GM19324 (cell line): ENCODE measurements around the gene MYT1.

Source experiments
- ATAC-seq: cut with Tn5 transposase; IDR thresholded peaks from one replicate; pipeline ENCODE4 v1.9.1; 2021; ENCODE audit warnings: mild to moderate bottlenecking, moderate library complexity; ENCODE audit not compliant: unreplicated experiment, low FRiP score

The MYT1 gene

DNA sequence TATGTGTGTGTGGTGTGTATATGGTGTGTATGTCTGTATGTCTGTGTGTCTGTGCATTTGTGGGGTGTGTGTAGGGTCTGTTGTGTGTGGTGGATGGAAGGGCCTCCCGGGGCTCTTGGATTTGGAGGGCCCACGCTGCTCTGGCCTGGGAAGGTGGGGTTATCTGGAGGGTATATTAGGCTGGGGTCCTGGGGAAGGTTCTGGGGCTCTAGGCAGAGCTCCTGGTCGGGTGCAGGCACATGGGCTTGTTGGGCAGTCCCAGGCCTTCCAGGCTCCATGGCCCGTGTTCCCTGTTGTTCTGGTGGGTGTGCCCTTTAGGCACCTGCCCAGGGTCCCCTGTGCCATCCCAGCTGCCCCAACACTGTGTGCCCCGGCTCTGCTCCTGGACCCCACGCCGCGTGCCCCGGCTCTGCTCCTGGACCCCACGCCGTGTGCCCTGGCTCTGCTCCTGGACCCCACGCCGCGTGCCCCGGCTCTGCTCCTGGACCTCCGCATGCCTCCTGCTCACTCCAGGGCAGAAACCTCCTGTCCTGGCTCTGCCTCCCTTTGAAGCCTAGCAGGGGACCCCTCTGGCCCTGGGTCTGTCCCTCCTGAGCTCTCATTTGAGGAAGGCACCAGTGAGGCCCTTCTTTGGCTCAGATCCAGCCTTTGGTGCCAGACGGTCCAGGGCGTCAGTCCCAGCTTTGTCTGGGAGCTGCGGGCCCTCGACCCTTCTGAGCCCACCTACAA, 10.2 kb upstream of the MYT1 start:
- ATAC-seq = no peak

DNA sequence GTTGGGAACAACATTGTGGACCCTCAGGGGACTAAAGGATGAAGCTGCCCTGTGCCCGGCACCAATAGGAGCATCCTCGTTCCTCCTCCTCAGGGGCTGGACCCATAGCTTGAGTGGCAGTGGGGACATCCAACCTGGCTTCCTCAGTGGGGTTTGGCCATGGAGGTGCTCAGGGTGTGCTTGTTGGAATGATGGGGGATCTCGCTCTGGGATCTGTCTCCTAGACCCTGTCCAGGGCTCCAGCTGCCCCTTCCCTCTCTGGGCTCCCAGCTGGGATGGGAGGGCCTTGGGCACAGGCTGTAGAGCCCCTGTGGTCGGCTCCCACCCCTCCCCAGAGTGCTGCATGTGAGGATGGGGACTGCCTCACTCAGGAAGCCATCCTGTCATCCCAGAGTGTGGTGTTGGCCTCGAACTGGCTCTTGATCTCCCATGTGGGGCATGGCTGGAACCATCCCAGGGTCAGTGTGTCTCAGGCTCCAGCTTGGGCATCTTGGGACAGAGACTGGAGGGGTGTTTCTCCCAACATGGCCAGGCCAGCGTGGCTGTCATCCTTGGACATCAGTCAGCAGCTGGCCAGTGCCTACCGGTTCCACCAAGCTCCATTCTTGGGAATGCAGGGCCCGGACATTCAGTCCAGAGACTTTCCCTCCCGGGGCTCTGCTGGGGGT, 9.5 kb upstream of the MYT1 start:
- no peak for ATAC-seq

- no peak for ATAC-seq
Observed at GRCh38 chr20:64155258-64156135, 8.8 kb upstream of the MYT1 start.

- ATAC-seq = no peak
Observed at GRCh38 chr20:64156136-64156885, 7.9 kb upstream of the MYT1 start.

DNA sequence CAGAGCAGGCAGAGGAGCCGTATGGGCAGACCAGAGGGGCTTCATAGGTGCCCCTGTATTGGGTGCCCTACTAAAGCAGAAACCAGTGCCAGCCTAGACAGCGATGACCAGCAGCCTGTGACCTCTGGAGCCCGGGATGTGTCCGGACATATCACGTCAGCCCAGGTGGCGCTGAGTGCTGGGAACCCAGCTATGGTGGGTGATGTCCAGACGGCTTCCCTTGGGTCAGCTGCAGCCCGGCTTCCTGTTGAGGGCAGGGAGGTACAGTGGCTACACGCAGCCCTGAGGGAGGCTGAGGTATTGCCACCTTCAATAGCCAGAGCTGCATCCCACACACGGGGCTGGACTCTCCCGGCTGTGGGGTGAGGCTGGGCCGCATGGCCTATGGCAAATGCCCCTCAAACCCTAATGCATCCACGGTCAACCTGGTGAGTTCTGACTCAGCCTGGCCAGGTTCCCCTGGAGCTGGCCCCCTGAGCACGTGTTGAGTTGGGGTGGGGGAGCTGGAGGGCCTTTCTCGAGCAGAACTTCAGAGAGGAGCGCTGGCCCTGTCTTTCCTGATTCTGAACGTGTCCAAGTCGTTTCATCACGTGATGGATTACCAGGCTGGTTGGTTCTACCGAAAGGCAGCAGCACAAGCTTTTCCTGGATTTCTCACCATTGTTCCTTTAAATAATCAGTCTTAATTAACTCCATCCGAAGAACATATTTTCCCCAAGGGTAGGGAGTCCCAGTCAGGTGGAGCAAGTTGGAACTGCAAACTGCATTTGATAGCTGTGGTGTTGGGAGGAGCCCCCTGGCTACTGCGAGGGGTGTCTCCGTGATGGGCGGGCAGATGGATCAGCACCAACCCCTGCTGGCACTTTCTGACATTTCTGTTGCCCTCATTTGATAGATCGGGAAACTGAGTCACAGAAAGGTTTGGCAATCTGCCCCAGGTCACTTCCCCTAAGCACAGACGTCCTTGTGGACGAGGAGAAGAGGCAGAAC, 7.1 kb upstream of the MYT1 start:
- no peak for ATAC-seq

DNA sequence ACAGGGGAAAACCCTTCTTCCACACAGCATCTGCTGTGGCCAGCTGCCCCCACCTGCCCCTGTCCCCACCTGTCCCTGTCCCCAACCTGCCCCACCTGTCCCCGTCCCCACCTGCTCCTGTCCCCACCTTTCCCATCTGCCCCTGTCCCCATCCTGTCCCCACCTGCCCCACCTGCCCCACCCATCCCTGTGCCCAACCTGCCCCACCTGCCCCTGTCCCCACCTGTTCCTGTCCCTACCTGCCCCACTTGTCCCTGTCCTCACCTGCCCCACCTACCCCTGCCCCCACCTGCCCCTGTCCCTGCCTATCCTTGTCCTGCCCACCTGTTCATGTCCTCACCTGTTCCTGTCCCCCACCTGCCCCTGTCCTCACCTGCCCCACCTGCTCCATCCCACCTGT, 6.4 kb upstream of the MYT1 start:
- no peak for ATAC-seq

- no peak for ATAC-seq
Observed at GRCh38 chr20:64158346-64159285, 5.6 kb upstream of the MYT1 start.

DNA sequence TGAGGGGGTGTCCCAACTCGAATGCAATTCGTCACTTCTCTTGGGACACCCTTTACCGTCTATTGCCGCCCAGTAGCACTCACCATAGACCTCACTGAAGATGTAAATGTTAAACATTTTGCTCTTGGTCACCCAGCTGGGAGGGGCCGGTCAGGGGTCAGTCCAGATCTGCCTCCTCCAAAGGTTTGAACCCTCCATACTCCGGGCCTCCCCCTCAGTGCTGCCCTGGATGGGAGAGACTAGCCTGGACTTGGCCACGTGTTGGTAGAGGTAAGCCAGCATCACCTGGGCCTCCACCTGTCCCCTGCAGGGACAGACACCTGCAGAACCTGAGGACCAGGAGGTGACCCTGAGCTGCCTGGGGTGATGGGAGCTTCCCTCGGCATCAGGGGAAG, 5.0 kb upstream of the MYT1 start:
- no peak for ATAC-seq

- ATAC-seq = no peak
Observed at GRCh38 chr20:64159711-64160110, 4.5 kb upstream of the MYT1 start.

- ATAC-seq = no peak
Observed at GRCh38 chr20:64160118-64160517, 4.1 kb upstream of the MYT1 start.

DNA sequence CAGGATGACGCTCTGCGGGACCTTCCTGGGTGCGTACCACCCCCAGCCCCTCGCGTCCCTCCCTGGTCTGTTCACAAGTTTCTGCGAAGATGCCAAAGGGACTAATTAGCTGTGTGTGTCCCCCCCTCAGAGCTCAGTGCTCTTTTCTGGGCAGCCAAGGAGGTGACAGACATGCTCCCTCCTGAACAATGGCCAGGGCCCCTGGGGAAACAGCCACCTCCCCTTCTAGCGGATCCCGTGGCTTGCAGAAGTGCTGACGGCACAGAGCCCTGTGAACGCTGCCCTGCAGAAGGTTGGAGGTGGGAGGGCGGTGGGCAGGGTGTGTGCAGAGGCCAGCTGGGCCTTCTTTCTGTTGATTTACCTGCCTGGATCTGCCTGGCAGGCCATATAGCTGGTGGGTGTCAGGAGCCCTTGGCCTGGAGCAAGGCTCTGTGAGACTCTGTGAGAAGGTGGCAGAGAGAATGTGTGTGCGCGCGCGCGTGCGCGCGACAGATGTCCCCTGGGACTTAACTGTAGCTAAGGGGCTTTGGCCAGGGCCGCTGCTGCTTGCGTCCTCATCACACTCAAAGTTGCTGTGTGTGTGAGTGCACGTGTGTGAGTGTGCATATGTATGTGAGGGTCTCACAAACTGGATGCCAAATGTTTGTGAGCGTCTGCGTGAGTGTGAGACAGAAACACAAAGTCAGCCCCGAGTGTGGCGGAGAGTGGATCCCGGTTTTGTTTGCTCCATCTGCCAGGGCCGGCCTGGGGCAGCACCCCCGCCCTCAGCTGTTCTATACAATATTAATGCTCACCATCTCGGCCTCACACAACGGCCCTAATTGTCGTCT, 3.5 kb upstream of the MYT1 start:
- ATAC-seq = no peak

DNA sequence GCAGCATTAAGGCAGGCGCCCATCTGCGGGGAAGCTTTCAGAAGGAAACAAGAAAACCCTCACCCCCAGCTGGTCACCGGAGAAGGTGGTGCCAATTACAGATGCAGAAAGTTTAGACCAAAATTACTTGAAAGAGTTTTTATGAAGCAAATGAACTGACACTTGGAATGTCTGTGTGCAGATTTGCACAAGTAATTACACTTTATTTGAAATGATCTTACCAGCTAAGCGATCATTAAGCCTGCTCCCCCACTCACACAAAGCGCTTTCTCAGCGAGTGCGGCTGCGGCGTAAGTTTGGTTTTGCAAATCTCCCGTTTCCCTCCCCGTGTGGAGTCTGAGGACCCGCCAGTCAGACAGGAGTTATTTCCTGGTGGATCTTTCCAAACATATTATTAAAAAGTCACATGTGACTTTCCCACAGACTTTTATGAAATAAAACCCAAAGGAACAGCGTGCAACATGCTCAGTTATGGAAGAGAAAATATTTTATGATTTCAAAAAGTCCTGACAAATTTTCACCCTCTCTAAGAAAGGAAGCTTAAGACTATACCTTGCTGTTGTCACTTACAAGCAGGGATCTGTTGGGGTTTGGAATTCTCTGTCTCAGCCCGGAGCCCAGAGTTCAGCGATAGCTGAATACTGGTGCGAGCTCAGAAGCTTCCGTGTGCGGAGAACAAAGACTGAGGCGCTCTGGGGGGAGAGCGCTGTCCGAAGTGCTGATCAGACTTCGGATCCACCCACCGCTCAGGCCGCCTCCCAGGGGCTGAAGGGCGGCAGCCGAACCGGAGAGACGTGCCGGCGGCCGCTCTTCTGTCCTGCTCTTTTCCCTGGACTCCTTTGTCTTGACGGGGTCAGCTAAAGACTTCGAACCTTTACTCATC, 2.7 kb upstream of the MYT1 start:
- no peak for ATAC-seq

DNA sequence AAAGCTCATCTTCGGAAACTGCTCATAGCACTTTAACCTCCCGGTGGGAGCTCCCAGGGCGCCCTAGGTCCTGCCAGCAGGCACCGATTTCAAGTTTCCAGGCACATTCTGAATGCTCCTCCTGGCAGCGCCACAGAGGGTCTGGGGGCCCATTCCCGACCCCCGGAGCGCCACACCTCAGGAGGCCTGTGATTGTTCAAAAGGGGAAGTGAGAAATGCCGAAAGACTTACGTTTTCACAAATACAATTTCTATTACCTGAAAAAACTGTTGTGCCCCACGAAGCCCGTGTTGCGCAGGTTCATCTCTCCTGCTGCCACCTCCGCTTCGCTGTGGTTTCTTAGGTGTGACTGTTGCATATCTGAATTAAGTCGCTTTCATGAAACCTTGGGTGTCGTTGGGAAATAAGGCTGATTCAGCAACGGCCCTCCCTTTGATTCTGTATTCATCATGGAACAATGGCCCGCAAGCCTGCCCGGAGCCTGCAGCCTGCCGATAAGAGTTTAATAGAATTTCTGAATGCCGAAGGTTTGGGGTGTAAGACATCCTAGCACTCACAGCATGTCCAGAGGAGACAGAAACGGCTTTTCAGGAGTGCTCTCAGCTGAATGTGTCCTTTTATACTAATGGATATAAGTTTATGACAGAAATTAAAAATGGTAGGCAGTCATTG, 1.9 kb upstream of the MYT1 start:
- no peak for ATAC-seq

DNA sequence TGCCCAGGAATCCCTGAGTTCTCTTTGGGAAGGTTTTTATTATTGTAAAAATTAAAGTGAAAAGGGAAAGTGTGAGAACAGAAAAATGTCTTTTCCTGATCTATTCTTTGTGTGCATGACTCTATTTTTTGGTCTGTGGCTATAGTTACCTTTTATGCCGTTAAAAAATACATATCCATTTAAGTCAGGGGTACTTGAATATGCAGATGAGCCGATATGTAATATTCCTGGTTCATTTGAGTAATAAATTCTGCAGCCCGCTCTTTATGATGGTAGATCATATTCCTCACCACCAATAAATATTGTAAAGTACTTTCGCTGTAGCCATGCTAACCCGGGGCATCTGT, 503 bp upstream of the MYT1 start:
- ATAC-seq = no peak

- no peak for ATAC-seq
Observed at GRCh38 chr20:64165866-64166600, 1.8 kb downstream of the MYT1 start.
